H9 (cell line): Measurements from ENCODE around the gene NXPH4. TPM values are rescaled to one million over a fixed set of nuclear protein-coding genes. Genes with fewer than 3 reads are reported as not detected.

Experiments used
- DNase-seq: peaks from one replicate; pipeline ENCODE4 v3.0.0-alpha.2; 2017
- H2AFZ ChIP-seq: one replicate; pipeline ENCODE4 v1.6.1; 2013; ENCODE audit warnings: mild to moderate bottlenecking, low read length, control low read depth, moderate library complexity
- H2AK5ac ChIP-seq: 2 replicates; pipeline ENCODE4 v1.6.1; 2013; ENCODE audit warnings: low read length, control low read depth, mixed read lengths; ENCODE audit not compliant: insufficient read length
- H2BK120ac ChIP-seq: one replicate; pipeline ENCODE4 v1.6.1; 2013; ENCODE audit warnings: low read depth, mild to moderate bottlenecking, low read length, control low read depth, inconsistent platforms; ENCODE audit not compliant: poor library complexity, severe bottlenecking
- H2BK12ac ChIP-seq: 2 replicates; pipeline ENCODE4 v1.6.1; 2013; ENCODE audit warnings: low read length, control low read depth, mixed read lengths, low read depth; ENCODE audit not compliant: insufficient read length
- H2BK15ac ChIP-seq: 2 replicates; pipeline ENCODE4 v1.6.1; 2013; ENCODE audit warnings: low read depth, low read length, control low read depth
- H2BK20ac ChIP-seq: one replicate; pipeline ENCODE4 v1.6.1; 2013; ENCODE audit warnings: low read depth, mild to moderate bottlenecking, low read length, control low read depth, inconsistent platforms; ENCODE audit not compliant: poor library complexity, severe bottlenecking
- H2BK5ac ChIP-seq: 2 replicates; pipeline ENCODE4 v1.6.1; 2013; ENCODE audit warnings: low read length, control low read depth, mixed read lengths; ENCODE audit not compliant: insufficient read length
- H3K14ac ChIP-seq: 2 replicates; pipeline ENCODE4 v1.6.1; 2013; ENCODE audit warnings: low read length, control low read depth; ENCODE audit not compliant: insufficient read depth
- H3K18ac ChIP-seq: 2 replicates; pipeline ENCODE4 v1.6.1; 2013; ENCODE audit warnings: low read depth, mild to moderate bottlenecking, mixed read lengths, low read length, control low read depth; ENCODE audit not compliant: insufficient read length
- H3K23ac ChIP-seq: 2 replicates; pipeline ENCODE4 v1.6.1; 2013; ENCODE audit warnings: low read length, control low read depth, mixed read lengths, low read depth; ENCODE audit not compliant: insufficient read length
- H3K23me2 ChIP-seq: 2 replicates; pipeline ENCODE4 v1.6.1; 2013; ENCODE audit warnings: low read depth, mild to moderate bottlenecking, mixed read lengths, low read length, control low read depth; ENCODE audit not compliant: insufficient read length, poor library complexity, severe bottlenecking
- H3K27ac ChIP-seq: 2 replicates; pipeline ENCODE4 v1.5.1; 2013; ENCODE audit warnings: low read length, control low read depth, mixed read lengths, low read depth; ENCODE audit not compliant: insufficient read length
- H3K27me3 ChIP-seq: 2 replicates; pipeline ENCODE4 v1.6.1; 2013; ENCODE audit warnings: low read length, control low read depth, inconsistent platforms; ENCODE audit not compliant: insufficient read depth
- H3K4ac ChIP-seq: 2 replicates; pipeline ENCODE4 v1.6.1; 2013; ENCODE audit warnings: low read depth, mild to moderate bottlenecking, control low read depth, inconsistent platforms, low read length, moderate library complexity
- H3K4me1 ChIP-seq: 2 replicates; pipeline ENCODE4 v1.6.1; 2013; ENCODE audit warnings: low read length, control low read depth, inconsistent platforms; ENCODE audit not compliant: insufficient read depth
- H3K4me2 ChIP-seq: 2 replicates; pipeline ENCODE4 v1.6.1; 2013; ENCODE audit warnings: low read length, control low read depth, mixed read lengths; ENCODE audit not compliant: insufficient read length, insufficient read depth
- H3K56ac ChIP-seq: 2 replicates; pipeline ENCODE4 v1.6.1; 2013; ENCODE audit warnings: low read depth, mild to moderate bottlenecking, mixed read lengths, low read length, control low read depth; ENCODE audit not compliant: insufficient read length
- H3K79me1 ChIP-seq: 2 replicates; pipeline ENCODE4 v1.6.1; 2013; ENCODE audit warnings: low read depth, mild to moderate bottlenecking, moderate library complexity, low read length, control low read depth, inconsistent platforms; ENCODE audit not compliant: insufficient read depth, poor library complexity, severe bottlenecking
- H3K79me2 ChIP-seq: 2 replicates; pipeline ENCODE4 v1.6.1; 2013; ENCODE audit warnings: low read length, control low read depth, inconsistent platforms; ENCODE audit not compliant: insufficient read depth
- H3K9ac ChIP-seq: 2 replicates; pipeline ENCODE4 v1.6.1; 2013; ENCODE audit warnings: low read length, control low read depth, mixed read lengths; ENCODE audit not compliant: insufficient read length; ENCODE audit errors: extremely low read depth
- H3K9me3 ChIP-seq: one replicate; pipeline ENCODE4 v1.6.1; 2013; ENCODE audit warnings: low read depth, low read length, inconsistent platforms; ENCODE audit not compliant: control insufficient read depth
- H3T11ph ChIP-seq: one replicate; pipeline ENCODE4 v1.6.1; 2013; ENCODE audit warnings: mild to moderate bottlenecking, low read length, control low read depth, inconsistent platforms
- H4K20me1 ChIP-seq: one replicate; pipeline ENCODE4 v1.6.1; 2013; ENCODE audit not compliant: control insufficient read depth, insufficient read length, insufficient read depth
- H4K5ac ChIP-seq: 2 replicates; pipeline ENCODE4 v1.6.1; 2013; ENCODE audit warnings: low read depth, mild to moderate bottlenecking, mixed read lengths, low read length, control low read depth; ENCODE audit not compliant: insufficient read length
- H4K8ac ChIP-seq: replicated peaks from 2 replicates; pipeline ENCODE4 v1.6.1; 2013; ENCODE audit warnings: low read length, control low read depth, mixed read lengths, low read depth; ENCODE audit not compliant: insufficient read length
- H4K91ac ChIP-seq: 2 replicates; pipeline ENCODE4 v1.6.1; 2013; ENCODE audit warnings: low read depth, mild to moderate bottlenecking, moderate library complexity, mixed read lengths, low read length, control low read depth; ENCODE audit not compliant: insufficient read length
- H3K27ac Mint-ChIP-seq, 3 experiments: 2 replicates in 2 of 3; 3 replicates in 1 of 3; pipeline ENCODE4 v1.8.0; 2020 to 2021; ENCODE audit warnings: mixed read lengths in 3 of 3, mild to moderate bottlenecking in 1 of 3, moderate library complexity in 1 of 3
- H3K27me3 Mint-ChIP-seq: 2 replicates; pipeline ENCODE4 v1.8.0; 2021; ENCODE audit warnings: low read depth, mild to moderate bottlenecking, moderate library complexity, mixed read lengths
- H3K36me3 Mint-ChIP-seq, 3 experiments: 2 replicates in 2 of 3; 3 replicates in 1 of 3; pipeline ENCODE4 v1.8.0; 2020 to 2021; ENCODE audit warnings: low read depth in 3 of 3, mixed read lengths in 3 of 3; ENCODE audit not compliant: insufficient read depth in 1 of 3
- H3K4me1 Mint-ChIP-seq, 2 experiments: 2 replicates each; pipeline ENCODE4 v1.8.0; 2020; ENCODE audit warnings: mixed read lengths in 2 of 2
- H3K4me3 Mint-ChIP-seq, 2 experiments: 2 replicates in 1 of 2; 3 replicates in 1 of 2; pipeline ENCODE4 v1.8.0; 2020 to 2021; ENCODE audit warnings: mild to moderate bottlenecking in 2 of 2, mixed read lengths in 2 of 2, moderate library complexity in 1 of 2
- H3K9me3 Mint-ChIP-seq, 2 experiments: 2 replicates in 1 of 2; 3 replicates in 1 of 2; pipeline ENCODE4 v1.8.0; 2020; ENCODE audit warnings: mild to moderate bottlenecking in 2 of 2, mixed read lengths in 2 of 2, moderate library complexity in 1 of 2
- CTCF ChIP-seq: fragments of 200-600 bp; sonication (generic); conservative IDR thresholded peaks from 3 replicates; pipeline ENCODE4 v1.8.0; 2021; ENCODE audit warnings: antibody characterized with exemption, mild to moderate bottlenecking
- WGBS: extraction: QIAGEN DNeasy Blood & Tissue Kit; methylation state at CpG from one replicate; pipeline ENCODE4 v1.1.7; 2013; ENCODE audit warnings: missing lambda C conversion rate, low lambda C conversion rate, mixed read lengths; ENCODE audit not compliant: insufficient read length; ENCODE audit errors: extremely low coverage; 5-methylcytosine and 5-hydroxymethylcytosine counted together
- total RNA-seq: library from RNA; stranded (reverse); gene quantifications from 2 replicates; pipeline ENCODE4 v1.2.1, GENCODE V29; 2021

Gene NXPH4
- total RNA-seq, 1 experiment from 2014 or later, result 2.1 TPM

DNA sequence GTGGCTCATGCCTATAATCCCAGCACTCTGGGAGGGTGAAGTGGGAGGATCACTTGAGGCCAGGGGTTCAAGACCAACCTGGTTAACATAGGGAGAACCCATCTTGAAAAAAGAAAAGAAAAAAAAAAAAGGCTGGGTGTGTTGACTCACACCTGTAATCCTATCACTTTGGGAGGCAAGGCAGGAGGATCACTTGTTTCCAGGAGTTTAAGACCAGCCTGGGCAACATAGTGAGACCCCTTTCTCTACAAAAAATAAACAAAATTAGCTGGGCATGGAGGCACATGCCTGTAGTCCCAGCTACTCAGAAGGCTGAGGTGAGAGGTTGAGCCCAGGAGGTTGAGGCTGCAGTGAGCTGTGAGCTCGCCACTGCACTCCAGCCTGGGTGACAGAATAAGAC lies 46.2 kb upstream of the NXPH4 start:
- H3K4me1 ChIP-seq, result no peaks in the 10 kb centered on the region
- no peaks in the 10 kb centered on the region for H3K27me3 ChIP-seq
- no peaks in the 10 kb centered on the region for H3K79me2 ChIP-seq
- no peak overlapping the region for H3K23ac ChIP-seq
- H2BK12ac ChIP-seq, result no peak overlapping the region
- H3K79me1 ChIP-seq, result no peaks in the 10 kb centered on the region
- no peak overlapping the region for H3K56ac ChIP-seq
- H3K9me3 ChIP-seq, result no peaks in the 10 kb centered on the region
- no peak overlapping the region for H2BK15ac ChIP-seq
- no peaks in the 10 kb centered on the region for H3K27me3 Mint-ChIP-seq
- H3K27ac ChIP-seq, result no peak overlapping the region
- H4K5ac ChIP-seq, result no peak overlapping the region
- H4K8ac ChIP-seq, result no peak overlapping the region
- H3K9ac ChIP-seq, result no peak overlapping the region
- no peak overlapping the region for H2BK120ac ChIP-seq
- DNase-seq, result no peak
- no peaks in the 10 kb centered on the region for H3K9me3 Mint-ChIP-seq
- H2AFZ ChIP-seq, result no peak overlapping the region
- no peak overlapping the region for H4K91ac ChIP-seq
- no peaks in the 10 kb centered on the region for H3K23me2 ChIP-seq
- no CpG with 5 or more reads among the region's 1 CpG for WGBS
- H3K4me1 Mint-ChIP-seq, result peaks cover 0 to 9% of the 10 kb centered on the region in 2 experiments; a peak in 2 of 4 replicates
- no peak overlapping the region for H3K4ac ChIP-seq
- H3K4me2 ChIP-seq, result no peak overlapping the region
- H4K20me1 ChIP-seq, result no peaks in the 10 kb centered on the region
- peak overlapping the region in 2 of 3 experiments; percentile 41 to 88; a peak in 2 of 7 replicates for H3K27ac Mint-ChIP-seq
- no peak overlapping the region for H3K14ac ChIP-seq
- H2AK5ac ChIP-seq, result no peak overlapping the region
- no peak overlapping the region for H3K4me3 Mint-ChIP-seq
- H2BK5ac ChIP-seq, result no peak overlapping the region
- peaks cover 39 to 87% (median 80%) of the 10 kb centered on the region in 3 experiments; a peak in 6 of 7 replicates for H3K36me3 Mint-ChIP-seq
- no peak overlapping the region for H3K18ac ChIP-seq
- H2BK20ac ChIP-seq, result no peak overlapping the region
- no peak overlapping the region for H3T11ph ChIP-seq
- no peak for TF ChIP-seq CTCF
